C4-2B (cell line): ENCODE measurements around the gene C11orf98.

ENCODE experiments used
- ZFX ChIP-seq: fragments of 450-650 bp; IDR thresholded peaks from 2 replicates; pipeline ENCODE4 v1.6.1; 2017
- TF ChIP-seq, protein P1 (sequence below): fragments of 450-650 bp; conservative IDR thresholded peaks from 2 replicates; pipeline ENCODE4 v1.5.1; 2017; ENCODE audit warnings: mild to moderate bottlenecking

DNA sequence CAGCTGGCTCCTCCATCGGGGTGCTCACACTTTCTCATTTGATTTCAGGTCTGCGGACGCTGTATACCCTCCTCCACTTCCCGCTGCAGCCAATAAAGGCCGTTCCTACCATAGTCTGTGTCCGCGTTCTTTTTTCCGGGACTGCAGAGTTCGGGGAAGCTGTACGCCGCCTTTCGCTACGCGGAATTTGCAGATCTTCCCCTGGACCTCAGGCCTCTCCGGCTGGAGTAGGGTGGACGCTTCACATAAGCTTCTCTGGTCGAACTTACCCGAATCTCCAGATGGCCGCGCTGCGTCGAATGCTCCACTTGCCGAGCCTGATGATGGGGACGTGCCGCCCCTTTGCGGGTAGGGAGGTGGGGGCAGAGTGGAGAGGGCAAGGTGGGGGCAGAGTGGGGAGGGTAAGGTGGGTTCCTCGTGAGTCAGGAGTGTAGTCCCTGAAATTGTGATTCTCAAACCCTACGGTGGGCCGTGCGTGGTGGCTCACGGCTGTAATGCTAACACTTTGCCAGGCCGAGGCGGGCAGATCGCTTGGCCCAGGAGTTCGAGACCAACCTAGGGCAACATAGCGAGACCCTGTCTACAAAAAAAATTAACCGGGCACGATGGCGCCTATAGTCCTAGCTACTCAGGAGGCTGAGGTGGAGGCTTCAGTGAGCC is 719 bp upstream of the C11orf98 start:
- TF ChIP-seq, protein P1, sequence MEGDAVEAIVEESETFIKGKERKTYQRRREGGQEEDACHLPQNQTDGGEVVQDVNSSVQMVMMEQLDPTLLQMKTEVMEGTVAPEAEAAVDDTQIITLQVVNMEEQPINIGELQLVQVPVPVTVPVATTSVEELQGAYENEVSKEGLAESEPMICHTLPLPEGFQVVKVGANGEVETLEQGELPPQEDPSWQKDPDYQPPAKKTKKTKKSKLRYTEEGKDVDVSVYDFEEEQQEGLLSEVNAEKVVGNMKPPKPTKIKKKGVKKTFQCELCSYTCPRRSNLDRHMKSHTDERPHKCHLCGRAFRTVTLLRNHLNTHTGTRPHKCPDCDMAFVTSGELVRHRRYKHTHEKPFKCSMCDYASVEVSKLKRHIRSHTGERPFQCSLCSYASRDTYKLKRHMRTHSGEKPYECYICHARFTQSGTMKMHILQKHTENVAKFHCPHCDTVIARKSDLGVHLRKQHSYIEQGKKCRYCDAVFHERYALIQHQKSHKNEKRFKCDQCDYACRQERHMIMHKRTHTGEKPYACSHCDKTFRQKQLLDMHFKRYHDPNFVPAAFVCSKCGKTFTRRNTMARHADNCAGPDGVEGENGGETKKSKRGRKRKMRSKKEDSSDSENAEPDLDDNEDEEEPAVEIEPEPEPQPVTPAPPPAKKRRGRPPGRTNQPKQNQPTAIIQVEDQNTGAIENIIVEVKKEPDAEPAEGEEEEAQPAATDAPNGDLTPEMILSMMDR, result no peak
- TF ChIP-seq ZFX, result 0 out of 2 replicates have a peak, but pooled peaks have one; percentile 30
